Embryonic facial prominence (tissue), 1 donor: ENCODE results near the gene SRSF4.
"Not testable (repeated sequence)": the region's sequence is repeated elsewhere in the genome, so short reads cannot be mapped to it uniquely, and the experiment has no call there.

ENCODE experiments used
- DNase-seq: peaks from one replicate; pipeline ENCODE4 v3.0.0-alpha.2; 2016; ENCODE audit errors: extremely low spot score

The SRSF4 gene

GRCh38 chr1:29162476-29163138 lies 19.1 kb downstream of the SRSF4 start:
- DNase-seq = no peak

GRCh38 chr1:29162025-29162424 lies 19.7 kb downstream of the SRSF4 start:
- DNase-seq = no peak

- DNase-seq = no peak
These were observed 21.9 kb downstream of the SRSF4 start for GRCh38 chr1:29159773-29160172.

- DNase-seq = no peak
These were observed 24.5 kb downstream of the SRSF4 start for GRCh38 chr1:29157269-29157601.

GRCh38 chr1:29156543-29157268 lies 25.0 kb downstream of the SRSF4 start:
- no peak for DNase-seq

- DNase-seq = no peak
These were observed 29.5 kb downstream of the SRSF4 start for GRCh38 chr1:29152046-29152805.

GRCh38 chr1:29150346-29150745 lies 31.4 kb downstream of the SRSF4 start:
- not testable (repeated sequence) for DNase-seq

- no peak for DNase-seq
These were observed 32.8 kb downstream of the SRSF4 start for GRCh38 chr1:29148656-29149491.

GRCh38 chr1:29145739-29146437 lies 35.8 kb downstream of the SRSF4 start:
- no peak for DNase-seq

GRCh38 chr1:29144178-29144577 lies 37.5 kb downstream of the SRSF4 start:
- no peak for DNase-seq

GRCh38 chr1:29142714-29143113 lies 39.0 kb downstream of the SRSF4 start:
- DNase-seq = no peak

GRCh38 chr1:29136391-29136915 lies 45.2 kb downstream of the SRSF4 start:
- DNase-seq = no peak

GRCh38 chr1:29134695-29135028 lies 47.0 kb downstream of the SRSF4 start:
- DNase-seq = no peak

GRCh38 chr1:29133861-29134694 lies 47.6 kb downstream of the SRSF4 start:
- no peak for DNase-seq

GRCh38 chr1:29131056-29131455 lies 50.6 kb downstream of the SRSF4 start:
- DNase-seq = not testable (repeated sequence)

- DNase-seq = no peak
These were observed 51.8 kb downstream of the SRSF4 start for GRCh38 chr1:29129916-29130315.

- no peak for DNase-seq
These were observed 53.0 kb downstream of the SRSF4 start for GRCh38 chr1:29128739-29129138.

GRCh38 chr1:29126198-29126597 lies 55.5 kb downstream of the SRSF4 start:
- no peak for DNase-seq

- DNase-seq = no peak
These were observed 55.9 kb downstream of the SRSF4 start for GRCh38 chr1:29125788-29126187.

GRCh38 chr1:29125237-29125641 lies 56.5 kb downstream of the SRSF4 start:
- DNase-seq = no peak
